Activated CD4-positive, alpha-beta T cell treated with anti-CD3 and anti-CD28 coated beads for 48 hours (primary cell): ENCODE measurements around the gene TGOLN2.

Source experiments
- DNase-seq: peaks from one replicate; pipeline ENCODE4 v3.0.0-alpha.2; 2020

Gene TGOLN2

GRCh38 chr2:85307527-85307897, 20.3 kb downstream of the TGOLN2 start:
- DNase-seq: no peak

GRCh38 chr2:85303780-85304531, 23.8 kb downstream of the TGOLN2 start:
- no peak for DNase-seq

- DNase-seq: no peak
Measured at GRCh38 chr2:85302121-85302520, 25.7 kb downstream of the TGOLN2 start.

GRCh38 chr2:85291425-85292023, 36.3 kb downstream of the TGOLN2 start:
- DNase-seq: no peak

- DNase-seq: no peak
Measured at GRCh38 chr2:85288244-85288725, 39.5 kb downstream of the TGOLN2 start.

- no peak for DNase-seq
Measured at GRCh38 chr2:85287721-85288120, 40.1 kb downstream of the TGOLN2 start.

- no peak for DNase-seq
Measured at GRCh38 chr2:85286918-85287317, 40.9 kb downstream of the TGOLN2 start.

GRCh38 chr2:85283641-85284040, 44.1 kb downstream of the TGOLN2 start:
- DNase-seq: no peak

GRCh38 chr2:85282914-85283313, 44.9 kb downstream of the TGOLN2 start:
- DNase-seq: no peak

- DNase-seq: no peak
Measured at GRCh38 chr2:85281553-85281952, 46.2 kb downstream of the TGOLN2 start.

GRCh38 chr2:85278361-85278760, 49.4 kb downstream of the TGOLN2 start:
- no peak for DNase-seq

GRCh38 chr2:85277416-85278158, 50.2 kb downstream of the TGOLN2 start:
- no peak for DNase-seq

- DNase-seq: no peak
Measured at GRCh38 chr2:85276571-85277118, 51.1 kb downstream of the TGOLN2 start.

GRCh38 chr2:85275984-85276540, 51.7 kb downstream of the TGOLN2 start:
- no peak for DNase-seq

GRCh38 chr2:85273738-85274731, 53.8 kb downstream of the TGOLN2 start:
- DNase-seq: peak; percentile 12

GRCh38 chr2:85272357-85272756, 55.4 kb downstream of the TGOLN2 start:
- DNase-seq: no peak

- no peak for DNase-seq
Measured at GRCh38 chr2:85269959-85270358, 57.8 kb downstream of the TGOLN2 start.
